ENCODE measurements around the gene GARIN5A. TPM values are rescaled to one million over a fixed set of nuclear protein-coding genes. Genes with fewer than 3 reads are reported as not detected.

The GARIN5A gene
- total RNA-seq, 1 donor from 2014 or later = not detected

GRCh38 chr19:50420808-50421207 is 55.8 kb downstream of the GARIN5A start:
- Histone ChIP-seq H3K27me3 (no peaks in the 10 kb centered on the region), H3K36me3 (no peaks in the 10 kb centered on the region), H3K4me3 (no peak overlapping the region), H3K9me3 (no peaks in the 10 kb centered on the region), H3K4me1 (peaks cover 6% of the 10 kb centered on the region), H3K27ac (no peak overlapping the region)
- DNase-seq (ENCODE audit: extremely low spot score in 2 of 2) = no peak
- intact Hi-C loops (cut with DNase I) = no loop called here
- TF ChIP-seq, protein P1, sequence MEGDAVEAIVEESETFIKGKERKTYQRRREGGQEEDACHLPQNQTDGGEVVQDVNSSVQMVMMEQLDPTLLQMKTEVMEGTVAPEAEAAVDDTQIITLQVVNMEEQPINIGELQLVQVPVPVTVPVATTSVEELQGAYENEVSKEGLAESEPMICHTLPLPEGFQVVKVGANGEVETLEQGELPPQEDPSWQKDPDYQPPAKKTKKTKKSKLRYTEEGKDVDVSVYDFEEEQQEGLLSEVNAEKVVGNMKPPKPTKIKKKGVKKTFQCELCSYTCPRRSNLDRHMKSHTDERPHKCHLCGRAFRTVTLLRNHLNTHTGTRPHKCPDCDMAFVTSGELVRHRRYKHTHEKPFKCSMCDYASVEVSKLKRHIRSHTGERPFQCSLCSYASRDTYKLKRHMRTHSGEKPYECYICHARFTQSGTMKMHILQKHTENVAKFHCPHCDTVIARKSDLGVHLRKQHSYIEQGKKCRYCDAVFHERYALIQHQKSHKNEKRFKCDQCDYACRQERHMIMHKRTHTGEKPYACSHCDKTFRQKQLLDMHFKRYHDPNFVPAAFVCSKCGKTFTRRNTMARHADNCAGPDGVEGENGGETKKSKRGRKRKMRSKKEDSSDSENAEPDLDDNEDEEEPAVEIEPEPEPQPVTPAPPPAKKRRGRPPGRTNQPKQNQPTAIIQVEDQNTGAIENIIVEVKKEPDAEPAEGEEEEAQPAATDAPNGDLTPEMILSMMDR (IDR thresholded peaks at IDR 0.05) = no peak
- TF ChIP-seq POLR2AphosphoS5 (IDR thresholded peaks at IDR 0.05; ENCODE audit: insufficient read depth in 1 of 2, low read depth in 1 of 2) = no peak
- no peak for TF ChIP-seq POLR2A (IDR thresholded peaks at IDR 0.05)

DNA sequence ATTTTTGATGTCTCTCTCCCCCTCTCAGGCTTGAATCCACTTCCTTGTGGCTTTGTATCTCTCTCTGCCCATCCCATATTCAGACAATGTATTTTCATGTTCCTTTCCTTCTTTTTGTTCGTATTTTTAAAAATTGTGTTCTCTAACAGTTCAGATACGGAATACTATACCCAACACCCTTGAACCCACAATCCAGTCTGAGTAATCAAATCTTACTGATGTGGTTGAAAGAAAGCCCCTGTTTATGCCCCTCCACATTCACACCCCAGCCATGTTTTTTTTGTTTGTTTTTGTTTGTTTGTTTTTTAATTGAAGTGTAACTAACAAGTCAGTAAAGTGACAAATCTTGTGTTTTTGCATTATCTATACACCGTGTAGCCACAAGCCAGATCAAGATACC is 56.5 kb downstream of the GARIN5A start:
- DNase-seq (ENCODE audit: extremely low spot score in 2 of 2) = no peak
- Histone ChIP-seq H3K27ac (no peak overlapping the region), H3K36me3 (no peaks in the 10 kb centered on the region), H3K9me3 (no peaks in the 10 kb centered on the region), H3K27me3 (no peaks in the 10 kb centered on the region), H3K4me3 (no peak overlapping the region), H3K4me1 (peaks cover 6% of the 10 kb centered on the region)
- TF ChIP-seq POLR2AphosphoS5 (IDR thresholded peaks at IDR 0.05; ENCODE audit: insufficient read depth in 1 of 2, low read depth in 1 of 2) (no peak), POLR2A (IDR thresholded peaks at IDR 0.05) (no peak)
- TF ChIP-seq, protein P1 (IDR thresholded peaks at IDR 0.05) = no peak
- intact Hi-C loops (cut with DNase I) = no loop called here

GRCh38 chr19:50419580-50420035 is 57.0 kb downstream of the GARIN5A start:
- Histone ChIP-seq H3K4me3 (no peak overlapping the region), H3K27ac (no peak overlapping the region), H3K4me1 (peaks cover 6% of the 10 kb centered on the region), H3K27me3 (no peaks in the 10 kb centered on the region), H3K9me3 (no peaks in the 10 kb centered on the region), H3K36me3 (no peaks in the 10 kb centered on the region)
- intact Hi-C loops (cut with DNase I) = no loop called here
- TF ChIP-seq POLR2AphosphoS5 (IDR thresholded peaks at IDR 0.05; ENCODE audit: insufficient read depth in 1 of 2, low read depth in 1 of 2) (no peak), POLR2A (IDR thresholded peaks at IDR 0.05) (no peak)
- TF ChIP-seq, protein P1 (IDR thresholded peaks at IDR 0.05) = no peak
- no peak for DNase-seq (ENCODE audit: extremely low spot score in 2 of 2)

- peaks cover 6% of the 10 kb centered on the region for H3K4me1 ChIP-seq
- H3K27me3 ChIP-seq = no peaks in the 10 kb centered on the region
Observed at GRCh38 chr19:50419022-50419579, 57.5 kb downstream of the GARIN5A start.

More at GRCh38 chr19:50419022-50419579, 57.5 kb downstream of the GARIN5A start:
- Histone ChIP-seq H3K36me3 (no peaks in the 10 kb centered on the region), H3K4me3 (no peak overlapping the region), H3K9me3 (no peaks in the 10 kb centered on the region), H3K27ac (no peak overlapping the region)
- intact Hi-C loops (cut with DNase I) = no loop called here
- DNase-seq (ENCODE audit: extremely low spot score in 2 of 2) = no peak
- no peak for TF ChIP-seq POLR2A (IDR thresholded peaks at IDR 0.05)
- TF ChIP-seq, protein P1 (IDR thresholded peaks at IDR 0.05) = no peak
